RWPE1 (cell line): ENCODE results near the gene RELL1.
"Not testable (repeated sequence)": the region's sequence is repeated elsewhere in the genome, so short reads cannot be mapped to it uniquely, and the experiment has no call there.

Source experiments
- CTCF ChIA-PET: fragments of 350-600 bp; sonication (Branson Sonifier 250); formaldehyde crosslinking; extraction: SDS; loops from one replicate; lab custom pipeline; 2021; lab: Yijun Ruan, JAX
- POLR2A ChIA-PET: fragments of 400-600 bp; formaldehyde crosslinking; extraction: SDS; loops from one replicate; lab custom pipeline; 2020; ENCODE audit warnings: antibody characterized with exemption; ENCODE audit not compliant: low non-redundant PET; lab: Yijun Ruan, JAX
- DNase-seq: peaks from one replicate; pipeline ENCODE4 v3.0.0; 2012; ENCODE audit warnings: low spot score
- H3K27ac ChIP-seq: fragments of 450-650 bp; 2 replicates; pipeline ENCODE4 v1.5.1; 2017
- CTCF ChIP-seq: fragments of 450-650 bp; conservative IDR thresholded peaks from 2 replicates; pipeline ENCODE4 v1.5.1; 2017; ENCODE audit warnings: low read depth, mild to moderate bottlenecking

RELL1 gene

GRCh38 chr4:37670249-37670648 is 15.9 kb downstream of the RELL1 start:
- POLR2A ChIA-PET: no interaction called here
- DNase-seq: no peak
- no peak for TF ChIP-seq CTCF
- CTCF ChIA-PET: no interaction called here
- peak overlapping the region; percentile 42 for H3K27ac ChIP-seq

GRCh38 chr4:37669124-37669523 is 17.1 kb downstream of the RELL1 start:
- H3K27ac ChIP-seq: peak overlapping the region; percentile 24; the same call in 1 of the 2 replicates
- DNase-seq, POLR2A ChIA-PET, CTCF ChIA-PET: not testable (repeated sequence)

- CTCF ChIA-PET: interaction anchor here (0.7 kb wide), 1 partner anchor 1217 kb away, joined by 3 read pairs; no protein-coding TSS in a partner anchor
- H3K27ac ChIP-seq: peak overlapping the region; percentile 60
- POLR2A ChIA-PET: no interaction called here
Observed at GRCh38 chr4:37667197-37668100, 18.7 kb downstream of the RELL1 start.

GRCh38 chr4:37666625-37667071 is 19.5 kb downstream of the RELL1 start:
- TF ChIP-seq CTCF: no peak
- H3K27ac ChIP-seq: peak overlapping the region; percentile 81
- peak; percentile 82 for DNase-seq
- ChIA-PET CTCF (interaction anchor here (0.7 kb wide), 1 partner anchor 1218 kb away, joined by 3 read pairs; no protein-coding TSS in a partner anchor), POLR2A (no interaction called here)

More at GRCh38 chr4:37667197-37668100, 18.7 kb downstream of the RELL1 start:
- no peak for DNase-seq
- no peak for TF ChIP-seq CTCF

- DNase-seq: no peak
- peak overlapping the region; percentile 68 for H3K27ac ChIP-seq
- CTCF ChIA-PET: no interaction called here
- POLR2A ChIA-PET: no interaction called here
- TF ChIP-seq CTCF: no peak
Observed at GRCh38 chr4:37665333-37666320, 20.5 kb downstream of the RELL1 start.

- DNase-seq: no peak
- ChIA-PET CTCF (no interaction called here), POLR2A (no interaction called here)
- H3K27ac ChIP-seq: peak overlapping the region; percentile 33; the same call in 1 of the 2 replicates
- TF ChIP-seq CTCF: no peak
Observed at GRCh38 chr4:37664696-37665095, 21.5 kb downstream of the RELL1 start.
